Choroid plexus epithelial cell (primary cell): ENCODE data around the gene CACNA1D.

Experiments used
- DNase-seq: peaks from one replicate; pipeline ENCODE4 v3.0.0-alpha.2; 2010; ENCODE audit warnings: low read depth
- H3K4me3 ChIP-seq: 2 replicates; pipeline ENCODE4 v1.5.1; 2011; ENCODE audit warnings: low read depth, mild to moderate bottlenecking, control low read depth, low read length, moderate library complexity
- CTCF ChIP-seq: conservative IDR thresholded peaks from 2 replicates; pipeline ENCODE4 v1.5.1; 2011; ENCODE audit warnings: low read depth, mild to moderate bottlenecking, control low read depth, inconsistent platforms, low read length, moderate library complexity

Gene CACNA1D

GRCh38 chr3:53478166-53478830, 16.1 kb upstream of the CACNA1D start:
- no peak for TF ChIP-seq CTCF

DNA sequence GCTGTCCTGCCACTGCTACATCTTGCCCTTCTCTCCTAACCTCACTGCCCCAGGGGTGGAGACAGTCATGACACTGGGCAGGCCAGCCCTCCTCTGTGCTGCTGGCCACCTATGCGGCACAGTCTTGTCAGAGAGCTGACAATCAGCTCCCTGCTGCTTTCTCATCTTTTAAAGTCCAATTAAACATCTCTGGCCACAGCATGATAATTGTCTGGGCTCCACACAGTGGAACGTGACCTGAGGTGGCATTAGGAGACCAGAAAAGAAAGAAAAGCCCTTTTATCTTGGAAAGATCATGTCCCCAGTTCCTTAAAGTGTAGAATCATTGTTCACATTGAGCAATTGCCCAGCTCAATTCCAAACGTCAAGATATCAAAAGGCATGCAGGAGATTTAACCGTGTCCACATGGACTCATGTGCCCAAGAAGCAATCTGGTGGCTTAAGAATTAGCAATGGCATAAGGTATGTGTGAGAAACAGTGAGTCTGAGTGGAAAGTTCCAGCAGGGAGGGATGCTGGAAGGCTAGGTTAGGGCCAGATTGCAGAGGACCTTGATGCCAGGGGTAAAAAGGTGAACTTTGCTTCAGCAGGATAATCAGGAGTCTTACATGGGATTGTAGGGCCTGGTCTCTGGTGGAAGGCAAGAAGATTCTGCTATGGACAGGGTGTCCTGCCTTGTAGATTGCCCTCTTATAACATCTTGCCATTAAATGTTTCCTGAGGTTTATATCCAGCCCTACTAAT, 15.3 kb upstream of the CACNA1D start:
- DNase-seq, result no peak
- H3K4me3 ChIP-seq, result no peak overlapping the region
- no peak for TF ChIP-seq CTCF

More at GRCh38 chr3:53478166-53478830, 16.1 kb upstream of the CACNA1D start:
- H3K4me3 ChIP-seq, result no peak overlapping the region
- DNase-seq, result no peak

DNA sequence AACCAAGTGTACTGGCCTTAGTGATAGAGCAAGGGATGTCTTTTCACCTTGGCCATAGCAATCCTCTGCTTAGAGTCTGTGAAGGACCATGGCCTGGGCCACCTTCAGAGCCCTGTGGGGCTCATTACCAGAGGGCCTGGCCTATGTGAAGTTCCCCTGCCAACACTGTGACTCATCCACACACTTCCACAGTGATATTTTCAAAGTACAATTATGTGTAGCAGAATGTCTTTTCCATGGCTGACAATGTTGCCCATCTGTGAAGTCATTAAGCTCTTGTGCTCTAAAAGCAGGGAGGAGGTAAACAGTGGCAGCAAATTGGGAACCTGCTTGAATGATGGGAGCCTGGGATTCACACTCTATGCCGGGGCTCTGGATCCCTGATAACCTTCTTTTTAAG, 12.2 kb upstream of the CACNA1D start:
- no peak for TF ChIP-seq CTCF
- H3K4me3 ChIP-seq, result no peak overlapping the region
- no peak for DNase-seq

DNA sequence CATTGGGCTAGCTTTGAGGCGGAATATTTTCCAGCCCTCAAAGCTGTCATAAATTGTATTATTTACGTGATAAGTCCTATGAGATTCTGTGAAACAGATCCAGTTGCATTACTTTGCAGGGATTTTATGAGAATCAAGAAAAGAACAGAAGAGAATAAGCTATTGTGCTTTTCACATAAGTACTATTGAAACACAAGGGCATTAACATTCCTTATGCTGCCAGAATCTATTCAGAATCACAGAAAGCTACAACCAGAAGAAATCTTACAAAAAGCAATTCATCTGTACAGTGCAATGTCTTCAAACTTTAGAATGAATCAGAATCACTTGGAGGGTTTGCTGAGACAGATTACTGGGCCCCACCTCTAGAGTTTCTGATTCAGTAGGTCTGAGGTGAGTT, 10.6 kb upstream of the CACNA1D start:
- DNase-seq, result no peak
- TF ChIP-seq CTCF, result no peak
- H3K4me3 ChIP-seq, result no peak overlapping the region

GRCh38 chr3:53484984-53485383, 9.4 kb upstream of the CACNA1D start:
- no peak for TF ChIP-seq CTCF
- H3K4me3 ChIP-seq, result no peak overlapping the region
- no peak for DNase-seq

GRCh38 chr3:53485675-53486403, 8.6 kb upstream of the CACNA1D start:
- no peak for DNase-seq
- H3K4me3 ChIP-seq, result no peak overlapping the region
- no peak for TF ChIP-seq CTCF
